Activated CD4-positive, CD25-positive, alpha-beta regulatory T cell treated with anti-CD3 and anti-CD28 coated beads, Interleukin-2, amount 50 U/mL, for 16 hours (primary cell): ENCODE measurements around the gene ABHD8.

ENCODE experiments used
- DNase-seq: peaks from one replicate; pipeline ENCODE4 v3.0.0-alpha.2; 2020; ENCODE audit warnings: low read depth, low spot score

ABHD8 gene

GRCh38 chr19:17321655-17322489, 18.6 kb upstream of the ABHD8 start:
- no peak for DNase-seq

- DNase-seq = no peak
Measured at GRCh38 chr19:17320435-17320834, 17.2 kb upstream of the ABHD8 start.

GRCh38 chr19:17319473-17320238, 16.4 kb upstream of the ABHD8 start:
- DNase-seq = no peak

- DNase-seq = no peak
Measured at GRCh38 chr19:17318966-17319365, 15.7 kb upstream of the ABHD8 start.

- DNase-seq = no peak
Measured at GRCh38 chr19:17314007-17314593, 10.9 kb upstream of the ABHD8 start.

- no peak for DNase-seq
Measured at GRCh38 chr19:17312189-17313113, 9.2 kb upstream of the ABHD8 start.

GRCh38 chr19:17311455-17312188, 8.4 kb upstream of the ABHD8 start:
- DNase-seq = no peak

- DNase-seq = no peak
Measured at GRCh38 chr19:17309965-17310461, 6.8 kb upstream of the ABHD8 start.

GRCh38 chr19:17309198-17309964, 6.2 kb upstream of the ABHD8 start, which contains the start of gene DDA1:
Gene DDA1, plus strand, starts transcription at chr19:17309563. Its CDS starts 92 bp downstream, at chr19:17309655.
- DNase-seq = peak; percentile 99

- DNase-seq = no peak
Measured at GRCh38 chr19:17307876-17308377, 4.7 kb upstream of the ABHD8 start.

- DNase-seq = no peak
Measured at GRCh38 chr19:17306285-17306714, 3.1 kb upstream of the ABHD8 start.

GRCh38 chr19:17305517-17306284, 2.5 kb upstream of the ABHD8 start, which contains the start of gene MRPL34:
Gene MRPL34, plus strand, starts transcription at chr19:17305872. Its CDS starts 21 bp downstream, at chr19:17305893.
- DNase-seq = peak; percentile 90

- DNase-seq = no peak
Measured at GRCh38 chr19:17305216-17305516, 1.9 kb upstream of the ABHD8 start.

GRCh38 chr19:17304386-17305215, 1.4 kb upstream of the ABHD8 start:
- no peak for DNase-seq

- no peak for DNase-seq
Measured at GRCh38 chr19:17303940-17304267, 679 bp upstream of the ABHD8 start.

GRCh38 chr19:17302391-17303166, 646 bp downstream of the ABHD8 start:
- DNase-seq = no peak

- no peak for DNase-seq
Measured at GRCh38 chr19:17300992-17301619, 2.1 kb downstream of the ABHD8 start.
